ENCODE measurements around the gene NFX1.

GRCh38 chr9:33307067-33307466 lies 16.8 kb downstream of the NFX1 start:
- no peak for TF ChIP-seq POLR2AphosphoS5 (IDR thresholded peaks at IDR 0.05; ENCODE audit: borderline replicate concordance, low read depth, low read length)
- TF ChIP-seq EZH2 (IDR thresholded peaks at IDR 0.05) = no peak
- TF ChIP-seq FOXP2 (optimal IDR thresholded peaks at IDR 0.05; ENCODE audit: control extremely low read depth, extremely low read length, insufficient read depth) = no peak
